ENCODE results near the gene CLPTM1L. TPM values are rescaled to one million over a fixed set of nuclear protein-coding genes. Genes with fewer than 3 reads are reported as not detected.
"Not testable (repeated sequence)": the region's sequence is repeated elsewhere in the genome, so short reads cannot be mapped to it uniquely, and the experiment has no call there.

CLPTM1L gene
- total and polyA plus RNA-seq, 7 donors = 33.1 to 90.5 (median 52.5) TPM

DNA sequence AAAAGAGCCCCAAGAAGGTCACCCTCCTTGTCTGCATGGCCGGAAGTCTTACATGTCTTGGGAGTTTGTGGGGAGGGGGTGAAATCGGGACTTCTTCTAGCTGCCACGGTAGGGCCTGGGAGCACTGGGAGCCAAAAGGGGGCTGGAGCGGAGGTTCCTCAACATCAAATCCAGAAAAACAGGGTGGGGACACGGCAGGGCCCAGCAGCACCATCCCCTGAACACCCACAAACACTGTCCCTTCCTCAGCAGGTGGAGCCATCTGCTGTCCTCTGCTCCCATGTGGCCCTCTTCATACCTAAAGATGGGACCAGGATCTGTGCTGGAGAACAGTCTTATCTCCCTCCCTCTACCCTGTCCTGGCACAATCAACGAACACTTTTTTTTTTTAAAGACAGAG, 52.8 kb downstream of the CLPTM1L start:
- WGBS, 2 donors = 15 to 56% methylated on average over 6 of the region's 6 CpGs
- Histone ChIP-seq H3K36me3 (no peaks in the 10 kb centered on the region), H3K4me3 (no peak overlapping the region), H3K27me3 (peaks cover 14 to 62% (median 37%) of the 10 kb centered on the region in 3 donors), H3K4me1 (peaks cover 0 to 9% (median 0%) of the 10 kb centered on the region in 4 donors), H3K27ac (no peak overlapping the region), H3K9me3 (no peaks in the 10 kb centered on the region)
- intact Hi-C loops (cut with DNase I) = no loop called here
- DNase-seq = peak; percentile 41
- TF ChIP-seq, protein P1, sequence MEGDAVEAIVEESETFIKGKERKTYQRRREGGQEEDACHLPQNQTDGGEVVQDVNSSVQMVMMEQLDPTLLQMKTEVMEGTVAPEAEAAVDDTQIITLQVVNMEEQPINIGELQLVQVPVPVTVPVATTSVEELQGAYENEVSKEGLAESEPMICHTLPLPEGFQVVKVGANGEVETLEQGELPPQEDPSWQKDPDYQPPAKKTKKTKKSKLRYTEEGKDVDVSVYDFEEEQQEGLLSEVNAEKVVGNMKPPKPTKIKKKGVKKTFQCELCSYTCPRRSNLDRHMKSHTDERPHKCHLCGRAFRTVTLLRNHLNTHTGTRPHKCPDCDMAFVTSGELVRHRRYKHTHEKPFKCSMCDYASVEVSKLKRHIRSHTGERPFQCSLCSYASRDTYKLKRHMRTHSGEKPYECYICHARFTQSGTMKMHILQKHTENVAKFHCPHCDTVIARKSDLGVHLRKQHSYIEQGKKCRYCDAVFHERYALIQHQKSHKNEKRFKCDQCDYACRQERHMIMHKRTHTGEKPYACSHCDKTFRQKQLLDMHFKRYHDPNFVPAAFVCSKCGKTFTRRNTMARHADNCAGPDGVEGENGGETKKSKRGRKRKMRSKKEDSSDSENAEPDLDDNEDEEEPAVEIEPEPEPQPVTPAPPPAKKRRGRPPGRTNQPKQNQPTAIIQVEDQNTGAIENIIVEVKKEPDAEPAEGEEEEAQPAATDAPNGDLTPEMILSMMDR (IDR thresholded peaks at IDR 0.05) = no peak
- no peak for TF ChIP-seq POLR2A (IDR thresholded peaks at IDR 0.05)
- no peak for TF ChIP-seq POLR2AphosphoS5 (IDR thresholded peaks at IDR 0.05)
- no peak for TF ChIP-seq EP300 (IDR thresholded peaks at IDR 0.05)

- TF ChIP-seq POLR2A (IDR thresholded peaks at IDR 0.05) (no peak), EP300 (IDR thresholded peaks at IDR 0.05) (no peak), POLR2AphosphoS5 (IDR thresholded peaks at IDR 0.05) (no peak)
- TF ChIP-seq, protein P1 (IDR thresholded peaks at IDR 0.05) = no peak
- no peak overlapping the region for H3K27ac ChIP-seq
- H3K27me3 ChIP-seq = peaks cover 14 to 62% (median 37%) of the 10 kb centered on the region in 3 donors
- H3K9me3 ChIP-seq = no peaks in the 10 kb centered on the region
- WGBS, 2 donors = 17 to 69% methylated on average over 24 of the region's 24 CpGs
- no peaks in the 10 kb centered on the region for H3K36me3 ChIP-seq
- intact Hi-C loops (cut with DNase I) = no loop called here
- H3K4me3 ChIP-seq = no peak overlapping the region
- peaks cover 0 to 9% (median 0%) of the 10 kb centered on the region in 4 donors for H3K4me1 ChIP-seq
- peak; percentile 29 for DNase-seq
These were observed 53.3 kb downstream of the CLPTM1L start for GRCh38 chr5:1291611-1292080.

DNA sequence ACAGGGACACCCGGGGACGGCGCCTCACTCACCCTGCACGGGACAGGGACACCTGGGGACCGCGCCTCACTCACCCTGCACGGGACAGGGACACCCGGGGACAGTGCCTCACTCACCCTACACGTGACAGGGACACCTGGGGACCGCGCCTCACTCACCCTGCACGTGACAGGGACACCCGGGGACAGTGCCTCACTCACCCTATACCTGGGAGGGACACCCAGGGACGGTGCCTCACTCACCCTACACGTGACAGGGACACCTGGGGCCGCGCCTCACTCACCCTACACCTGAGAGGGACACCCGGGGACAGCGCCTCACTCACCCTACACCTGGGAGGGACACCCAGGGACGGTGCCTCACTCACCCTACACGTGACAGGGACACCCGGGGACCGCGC, 53.9 kb downstream of the CLPTM1L start:
- H3K36me3 ChIP-seq; H3K27ac ChIP-seq; H3K4me1 ChIP-seq; intact Hi-C loops (cut with DNase I); H3K9me3 ChIP-seq; H3K4me3 ChIP-seq: not testable (repeated sequence)
- peak; percentile 34 for DNase-seq
- peaks cover 14 to 56% (median 37%) of the 10 kb centered on the region in 3 donors for H3K27me3 ChIP-seq
- WGBS, 2 donors = 39 to 76% methylated on average over 24 of the region's 24 CpGs

- H3K9me3 ChIP-seq; H3K27ac ChIP-seq; H3K4me3 ChIP-seq; intact Hi-C loops (cut with DNase I); H3K36me3 ChIP-seq; DNase-seq; H3K4me1 ChIP-seq: not testable (repeated sequence)
- peaks cover 4 to 42% (median 25%) of the 10 kb centered on the region in 3 donors for H3K27me3 ChIP-seq
- WGBS, 2 donors = 94 to 95% methylated on average over 31 to 32 of the region's 32 CpGs
These were observed 55.3 kb downstream of the CLPTM1L start for GRCh38 chr5:1289559-1289958.

DNA sequence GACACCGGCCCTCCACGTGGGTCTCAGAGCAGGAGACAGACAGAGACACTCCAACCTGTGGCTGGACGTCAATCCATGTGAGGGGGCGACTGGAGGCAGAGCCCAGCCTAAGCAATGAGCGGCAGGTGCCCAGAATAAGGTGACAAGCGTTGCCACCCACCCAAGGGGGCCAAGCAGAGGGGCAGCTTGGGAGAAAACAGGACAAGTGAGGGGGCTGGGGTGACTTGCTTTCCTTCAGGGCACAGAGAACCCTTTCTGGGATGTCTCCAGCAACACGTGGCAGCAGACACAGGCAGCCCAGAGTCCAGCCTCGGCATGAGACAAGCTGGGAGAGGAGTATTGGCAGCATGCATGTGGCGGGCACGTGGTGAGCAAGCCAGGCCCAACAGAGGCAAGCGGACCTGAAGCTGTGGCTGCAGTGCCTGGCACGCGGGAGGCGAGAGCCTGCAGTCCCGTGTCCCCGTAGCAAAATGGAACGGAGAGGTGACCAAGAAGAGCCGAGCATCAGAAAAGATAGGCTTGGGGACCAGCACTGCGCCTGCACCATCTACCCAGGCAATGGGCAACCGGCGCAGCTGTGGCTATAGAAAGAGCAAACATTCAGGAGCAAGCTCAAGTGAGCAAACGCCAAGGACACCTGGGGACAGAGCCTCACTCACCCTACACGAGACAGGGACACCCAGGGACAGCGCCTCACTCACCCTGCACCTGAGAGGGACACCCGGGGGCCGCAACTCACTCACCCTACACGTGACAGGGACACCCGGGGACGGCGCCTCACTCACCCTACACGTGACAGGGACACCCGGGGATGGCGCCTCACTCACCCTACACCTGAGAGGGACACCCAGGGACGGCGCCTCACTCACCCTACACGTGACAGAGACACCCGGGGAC, 56.2 kb downstream of the CLPTM1L start:
- H3K27me3 ChIP-seq = peaks cover 0 to 33% (median 16%) of the 10 kb centered on the region in 3 donors
- no peak overlapping the region for H3K27ac ChIP-seq
- TF ChIP-seq POLR2A (IDR thresholded peaks at IDR 0.05) (no peak), EP300 (IDR thresholded peaks at IDR 0.05) (no peak), POLR2AphosphoS5 (IDR thresholded peaks at IDR 0.05) (no peak)
- TF ChIP-seq, protein P1 (IDR thresholded peaks at IDR 0.05) = no peak
- H3K9me3 ChIP-seq = no peaks in the 10 kb centered on the region
- no peak overlapping the region for H3K4me3 ChIP-seq
- intact Hi-C loops (cut with DNase I) = no loop called here
- no peaks in the 10 kb centered on the region for H3K4me1 ChIP-seq
- WGBS, 2 donors = 94 to 96% methylated on average over 37 of the region's 37 CpGs
- peak; percentile 40 for DNase-seq
- H3K36me3 ChIP-seq = no peaks in the 10 kb centered on the region

Measured in sigmoid colon (tissue), 7 donors.